IPS-NIHi7 (cell line): Measurements from ENCODE around the gene HTR4.

Experiments
- DNase-seq: peaks from one replicate; pipeline ENCODE4 v3.0.0; 2012; ENCODE audit warnings: mixed read lengths; ENCODE audit errors: extremely low spot score

The HTR4 gene

GRCh38 chr5:148607406-148607805 is 46.9 kb downstream of the HTR4 start:
- DNase-seq, result no peak

DNA sequence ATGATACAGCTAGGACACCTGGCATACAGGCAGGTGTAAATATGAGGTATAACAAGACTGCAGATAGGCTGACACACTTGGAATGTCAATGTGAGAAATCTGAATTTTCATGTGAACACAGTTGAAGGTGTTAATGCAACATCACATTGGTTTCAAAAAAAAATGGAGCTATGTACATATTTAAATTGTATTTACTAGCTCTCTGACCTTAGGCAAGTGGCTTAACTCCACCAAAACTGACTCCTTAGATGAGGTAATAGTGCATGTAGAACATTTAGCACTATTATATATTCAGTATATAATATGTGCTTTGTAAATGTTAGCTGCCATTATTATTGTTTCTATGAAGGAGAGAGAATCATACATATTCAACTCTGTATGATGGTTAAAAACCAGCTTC is 48.0 kb downstream of the HTR4 start:
- DNase-seq, result no peak

DNA sequence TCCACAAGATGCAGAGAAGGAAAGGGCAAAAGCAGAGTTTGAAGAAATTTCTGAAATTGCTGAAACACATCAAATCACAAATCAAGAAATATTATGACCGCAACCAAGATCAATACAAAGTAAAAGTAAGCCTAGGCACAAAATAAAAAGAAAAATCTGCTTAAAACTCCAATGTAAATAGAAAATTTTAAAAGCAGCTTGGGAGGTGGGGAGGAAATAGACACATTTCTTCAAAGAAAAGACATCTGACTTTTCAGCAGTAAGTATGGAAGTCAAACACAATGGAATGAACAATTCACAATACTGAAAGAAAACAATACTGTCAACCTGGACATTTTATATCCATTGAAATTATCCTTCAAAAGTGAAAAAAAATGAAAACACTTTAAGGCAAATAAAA is 55.1 kb downstream of the HTR4 start:
- DNase-seq, result no peak

GRCh38 chr5:148595697-148596096 is 58.6 kb downstream of the HTR4 start:
- DNase-seq, result no peak

- DNase-seq, result peak; percentile 12
Measured at GRCh38 chr5:148586796-148587195, 67.5 kb downstream of the HTR4 start.

DNA sequence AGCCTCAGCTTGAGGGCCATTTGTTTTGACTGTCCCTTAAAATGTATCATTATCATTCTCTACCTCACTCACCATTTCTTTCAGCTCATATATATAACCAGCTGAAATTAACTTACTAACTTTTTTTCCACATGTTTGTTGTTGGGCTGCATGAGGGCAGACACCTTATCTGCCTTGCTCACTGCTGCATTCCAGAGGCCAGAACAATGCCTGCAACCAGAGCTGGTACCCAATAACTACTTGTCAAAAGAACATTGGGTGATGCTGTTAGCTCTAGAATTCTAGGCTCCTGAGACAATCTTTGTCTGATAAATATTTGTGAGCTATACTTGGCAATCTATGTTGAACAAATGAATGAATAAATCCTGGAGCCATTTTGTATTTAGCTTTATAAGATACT is 68.3 kb downstream of the HTR4 start:
- peak; percentile 40 for DNase-seq

GRCh38 chr5:148584103-148584502 is 70.2 kb downstream of the HTR4 start:
- no peak for DNase-seq

GRCh38 chr5:148583421-148583965 is 70.8 kb downstream of the HTR4 start:
- DNase-seq, result no peak

DNA sequence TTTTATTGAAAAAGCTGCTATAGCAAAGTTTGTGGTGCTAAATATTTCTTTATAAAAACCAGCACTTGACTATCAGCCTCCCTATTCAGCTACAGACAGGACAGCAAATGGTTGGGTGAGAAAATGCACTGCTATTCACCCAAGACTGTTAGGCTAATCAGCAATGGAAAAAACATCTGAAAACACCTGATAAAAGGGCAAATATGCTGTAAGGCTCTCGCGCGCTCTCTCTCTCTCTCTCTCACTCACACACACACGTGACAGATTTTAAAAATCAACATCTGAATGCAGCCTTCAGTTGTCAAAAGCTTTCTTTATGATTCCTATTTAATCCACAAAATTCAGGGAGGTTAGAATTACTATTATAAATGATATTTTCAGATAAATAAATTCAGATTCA is 80.2 kb downstream of the HTR4 start:
- DNase-seq, result no peak

- DNase-seq, result no peak
Measured at GRCh38 chr5:148573374-148573773, 81.0 kb downstream of the HTR4 start.

- DNase-seq, result no peak
Measured at GRCh38 chr5:148569948-148570347, 84.4 kb downstream of the HTR4 start.

DNA sequence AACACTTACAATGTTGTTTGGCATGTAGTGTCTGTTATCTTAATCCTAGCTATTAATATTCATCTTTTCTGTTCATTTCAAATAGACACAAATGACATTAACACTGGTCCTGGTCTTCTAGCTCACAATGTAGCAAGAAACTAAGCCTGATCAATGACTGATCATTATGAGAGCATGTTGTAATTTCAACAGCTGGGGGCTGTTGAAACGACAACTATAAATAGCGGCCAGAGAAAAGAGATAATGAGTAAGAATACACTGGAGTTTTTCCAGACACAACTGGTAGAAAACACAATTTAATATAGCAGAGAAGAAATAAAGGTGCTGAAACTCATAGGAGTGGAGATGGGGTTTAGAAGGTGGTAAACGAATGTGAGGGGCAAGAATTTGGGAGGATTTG is 89.2 kb downstream of the HTR4 start:
- DNase-seq, result no peak

GRCh38 chr5:148563021-148563420 is 91.3 kb downstream of the HTR4 start:
- DNase-seq, result no peak

DNA sequence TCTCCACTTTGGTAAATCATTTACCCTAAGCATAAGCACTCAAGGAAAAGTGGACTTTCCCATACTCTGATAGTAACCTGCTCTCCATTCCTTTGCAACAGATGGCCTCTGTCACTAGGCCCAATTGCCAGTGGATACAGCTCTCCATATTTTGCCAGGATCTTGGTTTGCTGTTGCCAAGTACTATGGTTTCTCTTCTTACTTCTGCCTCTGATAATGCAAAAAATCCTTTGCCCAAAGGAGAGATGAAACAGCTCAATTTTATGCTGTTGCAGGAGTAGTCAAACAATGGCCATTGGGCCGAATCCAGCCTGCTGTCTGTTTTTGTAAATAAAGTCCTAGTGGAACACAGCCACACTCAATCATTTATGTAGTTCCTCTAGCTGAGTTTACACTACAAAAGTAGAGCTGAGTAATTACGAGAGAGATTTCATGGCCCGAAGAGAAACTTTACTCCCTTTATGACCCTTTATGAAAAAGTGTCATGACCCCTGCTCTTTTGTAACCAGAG is 92.5 kb downstream of the HTR4 start:
- no peak for DNase-seq

GRCh38 chr5:148559461-148559860 is 94.9 kb downstream of the HTR4 start:
- no peak for DNase-seq

DNA sequence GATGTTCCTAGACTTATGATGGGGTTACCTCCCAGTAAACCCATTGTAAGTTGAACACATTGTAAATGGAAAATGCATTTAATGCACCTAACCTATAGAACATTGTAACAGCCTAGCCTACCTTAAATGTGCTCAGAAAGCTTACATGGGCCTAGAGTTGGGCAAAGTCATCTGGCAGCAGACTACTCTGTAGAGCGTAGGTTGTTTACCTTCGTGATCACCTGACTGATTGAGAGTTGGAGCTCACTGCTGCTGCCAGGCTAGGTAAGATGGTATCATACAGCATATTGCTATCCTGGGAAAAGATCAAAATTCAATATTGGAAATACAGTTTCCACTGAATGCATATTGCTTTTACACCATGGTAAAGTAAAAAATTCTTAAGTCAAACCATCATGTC is 95.4 kb downstream of the HTR4 start:
- DNase-seq, result no peak

DNA sequence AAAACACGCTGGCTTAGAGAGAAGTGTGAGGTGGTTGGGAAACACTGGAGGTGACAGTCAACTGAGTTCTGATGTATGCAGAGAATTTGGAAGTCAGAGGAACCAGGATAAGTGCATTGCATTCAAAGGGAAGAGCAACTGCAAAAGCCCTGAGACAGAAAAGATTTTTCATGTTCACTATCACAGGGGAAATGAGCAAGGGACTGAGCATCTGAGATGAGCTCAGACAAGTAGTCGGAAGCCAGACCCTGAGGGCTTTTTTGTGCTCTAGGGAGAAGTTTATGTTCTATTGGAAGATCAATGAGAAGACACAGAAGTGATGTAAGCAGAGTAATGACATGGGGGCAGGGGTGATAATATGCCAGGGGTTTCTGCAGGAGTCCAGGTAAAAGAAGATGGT is 97.5 kb downstream of the HTR4 start:
- no peak for DNase-seq

DNA sequence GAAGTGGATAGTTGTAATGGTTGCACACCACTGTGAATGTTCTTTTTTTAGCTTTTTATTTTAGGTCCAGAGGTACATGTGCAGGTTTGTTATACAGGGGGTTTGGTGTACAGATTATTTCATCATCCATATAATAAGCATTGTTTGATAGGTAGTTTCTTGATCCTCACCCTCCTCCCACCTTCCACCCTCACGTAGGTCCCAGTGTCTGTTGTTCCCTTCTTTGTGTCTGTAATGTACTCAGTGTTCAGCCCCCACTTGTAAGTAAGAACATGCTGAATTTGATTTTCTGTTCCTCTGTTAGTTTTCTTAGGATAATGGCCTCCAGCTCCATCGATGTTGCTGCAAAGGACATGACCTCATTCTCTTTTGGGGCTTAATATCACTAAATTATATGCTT is 99.7 kb downstream of the HTR4 start:
- no peak for DNase-seq

DNA sequence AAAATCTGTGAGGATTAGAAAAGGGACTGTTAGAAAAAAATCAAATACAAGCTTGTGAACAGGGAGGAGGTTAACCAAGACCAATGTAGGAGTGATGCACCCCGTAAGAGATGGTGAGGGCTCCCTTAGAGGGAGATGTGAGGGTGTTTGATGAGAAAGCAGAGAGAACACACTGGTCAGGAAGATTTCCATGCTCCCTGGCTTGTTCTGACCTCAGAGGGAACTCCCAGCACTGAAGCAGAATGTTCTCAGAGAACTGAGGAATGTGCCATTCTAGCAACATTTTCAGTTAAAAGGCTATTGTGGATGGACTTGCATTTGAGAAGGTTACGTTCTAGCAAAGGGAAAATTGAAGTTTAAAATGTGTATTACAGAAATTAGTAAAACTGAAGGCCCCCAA is 110.6 kb downstream of the HTR4 start:
- DNase-seq, result no peak

DNA sequence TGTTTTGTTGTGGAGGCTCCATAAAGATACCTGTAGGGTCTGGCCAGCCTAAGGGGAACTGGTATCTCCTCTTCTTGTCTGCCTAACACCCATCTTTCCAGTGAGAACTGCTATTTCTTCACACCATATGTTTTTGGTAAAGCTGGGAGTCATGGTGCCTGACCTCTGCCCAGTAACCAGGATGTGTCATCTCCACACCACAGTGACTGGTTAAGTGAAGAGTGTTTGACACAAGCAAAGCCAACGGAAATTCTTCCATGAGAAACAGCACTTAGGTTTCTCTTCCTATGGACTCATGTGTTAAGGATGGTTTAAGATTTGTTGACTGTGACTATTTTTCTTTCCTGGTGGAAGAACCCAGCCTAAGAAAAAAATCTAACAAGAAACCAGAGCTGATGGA is 111.5 kb downstream of the HTR4 start:
- DNase-seq, result no peak

DNA sequence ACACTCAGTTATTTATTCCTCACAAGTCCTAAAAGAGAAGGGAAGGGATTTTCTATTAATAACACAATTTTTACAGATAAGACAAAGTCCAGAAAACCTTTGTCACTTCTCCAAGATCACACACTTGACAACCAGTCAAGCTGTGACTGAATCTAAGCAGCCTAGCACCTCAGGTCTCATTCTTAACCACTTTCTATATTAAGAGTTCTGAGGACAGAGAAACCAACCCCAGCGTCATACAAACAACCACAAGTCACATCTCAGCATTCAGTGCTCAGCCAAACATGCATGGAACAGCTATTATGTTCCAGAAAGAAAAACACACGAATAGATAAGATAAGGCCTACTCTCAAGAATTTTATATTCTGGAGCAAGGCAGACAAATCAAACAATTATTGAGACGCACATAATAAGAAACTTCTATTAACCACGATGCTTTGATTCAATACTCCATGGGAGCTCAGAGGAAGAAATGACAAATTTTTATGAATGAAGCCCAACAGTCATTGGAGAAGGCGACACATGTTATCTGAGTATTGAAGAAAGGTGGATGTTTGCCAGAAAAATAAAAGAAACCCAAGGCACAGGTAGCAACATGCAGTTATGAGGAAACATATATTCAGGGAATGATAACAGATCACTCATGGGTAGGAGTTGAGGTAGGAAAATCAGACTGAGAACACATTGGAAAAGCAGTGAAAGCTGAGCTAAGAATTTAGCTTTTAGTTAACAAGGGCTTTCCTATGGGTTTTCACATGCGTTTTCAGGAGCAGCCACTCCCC is 113.1 kb downstream of the HTR4 start:
- DNase-seq, result no peak

GRCh38 chr5:148540647-148541046 is 113.7 kb downstream of the HTR4 start:
- DNase-seq, result no peak

GRCh38 chr5:148539851-148540250 is 114.5 kb downstream of the HTR4 start:
- DNase-seq, result no peak

DNA sequence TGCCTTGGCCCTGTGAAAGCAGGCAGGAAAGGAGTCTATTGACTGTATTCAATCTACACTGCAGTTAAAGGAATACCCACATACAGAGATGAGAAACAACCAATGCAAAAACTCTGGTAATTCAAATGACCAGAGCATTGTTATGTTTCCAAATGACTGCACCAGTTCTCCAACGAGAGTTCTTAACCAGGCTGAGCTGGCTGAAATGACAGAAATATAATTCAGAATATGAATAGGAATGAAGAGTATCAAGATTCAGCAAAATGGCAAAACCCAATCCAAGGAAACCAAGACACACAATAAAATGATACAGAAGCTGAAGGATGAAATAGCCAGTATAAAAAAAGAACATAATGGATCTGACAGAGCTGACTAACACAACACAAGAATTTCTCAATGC is 119.1 kb downstream of the HTR4 start:
- DNase-seq, result no peak
